GM21367 (cell line): ENCODE data around the gene ZNF142.

Experiments
- ATAC-seq: cut with Tn5 transposase; IDR thresholded peaks from one replicate; pipeline ENCODE4 v1.9.1; 2021; ENCODE audit not compliant: unreplicated experiment

Gene ZNF142

GRCh38 chr2:218648088-218648786 lies 11.2 kb downstream of the ZNF142 start:
- no peak for ATAC-seq

GRCh38 chr2:218645126-218645525 lies 14.3 kb downstream of the ZNF142 start:
- ATAC-seq: no peak

- no peak for ATAC-seq
These were observed 14.7 kb downstream of the ZNF142 start for GRCh38 chr2:218644721-218645120.

GRCh38 chr2:218643751-218644310 lies 15.6 kb downstream of the ZNF142 start:
- no peak for ATAC-seq

- no peak for ATAC-seq
These were observed 16.6 kb downstream of the ZNF142 start for GRCh38 chr2:218642786-218643185.

- no peak for ATAC-seq
These were observed 17.2 kb downstream of the ZNF142 start for GRCh38 chr2:218642121-218642656.

- ATAC-seq: no peak
These were observed 21.1 kb downstream of the ZNF142 start for GRCh38 chr2:218638372-218638771.

GRCh38 chr2:218635719-218636118 lies 23.7 kb downstream of the ZNF142 start:
- no peak for ATAC-seq

- no peak for ATAC-seq
These were observed 27.6 kb downstream of the ZNF142 start for GRCh38 chr2:218631837-218632236.

GRCh38 chr2:218627939-218628338 lies 31.5 kb downstream of the ZNF142 start:
- ATAC-seq: no peak

GRCh38 chr2:218626369-218626768 lies 33.1 kb downstream of the ZNF142 start:
- ATAC-seq: no peak

- ATAC-seq: no peak
These were observed 36.1 kb downstream of the ZNF142 start for GRCh38 chr2:218623366-218623705.

- no peak for ATAC-seq
These were observed 36.6 kb downstream of the ZNF142 start for GRCh38 chr2:218622606-218623365.

- no peak for ATAC-seq
These were observed 38.4 kb downstream of the ZNF142 start for GRCh38 chr2:218621007-218621406.

GRCh38 chr2:218618102-218618860 lies 41.1 kb downstream of the ZNF142 start:
- ATAC-seq: no peak

GRCh38 chr2:218615868-218616315 lies 43.5 kb downstream of the ZNF142 start:
- ATAC-seq: no peak

GRCh38 chr2:218607436-218608115 lies 51.8 kb downstream of the ZNF142 start, which contains the start of gene PLCD4:
Gene PLCD4 (plus strand): TSS chr2:218607899. CDS start chr2:218615740, 7,841 bp downstream.
- no peak for ATAC-seq

- no peak for ATAC-seq
These were observed 54.0 kb downstream of the ZNF142 start for GRCh38 chr2:218605432-218605831.
